Stimulated activated CD4-positive, alpha-beta T cell treated with anti-CD3 and anti-CD28 coated beads, Interleukin-1b, Interleukin-23, amount 100 ng/mL, for 24 hours (primary cell): ENCODE measurements around the gene BRK1.
"Not testable (repeated sequence)": the region's sequence is repeated elsewhere in the genome, so short reads cannot be mapped to it uniquely, and the experiment has no call there.

Experiments used
- DNase-seq, 4 experiments: peaks; one replicate each; pipeline ENCODE4 v3.0.0-alpha.2; 2020; ENCODE audit warnings: low read depth in 4 of 4, low spot score in 1 of 4

Gene BRK1

GRCh38 chr3:10142707-10143560 lies 27.5 kb downstream of the BRK1 start:
- DNase-seq: no peak

DNA sequence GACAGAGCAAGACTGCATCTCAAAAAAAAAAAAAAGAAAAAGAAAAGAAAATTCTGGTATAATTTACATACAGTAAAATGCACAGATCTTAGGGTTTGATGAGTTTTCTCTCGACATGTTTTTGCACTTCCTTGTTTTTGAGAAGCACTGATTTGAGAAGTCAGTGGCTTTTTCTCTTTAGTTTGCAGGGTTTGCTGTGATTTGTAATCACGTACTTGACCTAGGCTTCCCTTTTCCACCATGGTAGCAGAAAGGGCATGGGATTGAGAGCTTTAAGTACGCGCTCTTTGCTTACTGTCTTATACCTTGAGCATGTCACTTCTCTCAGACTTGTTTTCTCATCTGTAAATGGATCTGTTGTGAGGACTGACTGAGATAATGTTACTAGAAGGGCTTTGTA lies 30.2 kb downstream of the BRK1 start:
- DNase-seq: no peak

DNA sequence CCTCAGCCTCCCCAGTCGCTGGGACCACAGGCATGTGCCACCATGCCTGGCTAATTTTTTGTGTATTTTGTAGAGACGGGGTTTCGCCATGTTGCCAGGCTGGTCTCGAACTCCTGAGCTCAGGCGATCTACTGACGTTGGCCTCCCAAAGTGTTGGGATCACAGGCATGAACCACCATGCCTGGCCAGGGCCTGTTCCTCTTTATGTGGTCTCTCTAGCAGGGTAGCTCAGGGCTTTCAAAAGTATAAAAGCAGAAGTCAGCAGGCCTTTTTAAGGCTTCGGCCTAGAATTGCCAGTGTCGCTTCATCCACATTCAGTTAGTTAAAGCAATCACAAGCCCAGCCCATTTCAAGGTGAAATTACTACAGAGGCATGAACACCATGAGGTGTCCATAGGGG lies 33.8 kb downstream of the BRK1 start:
- no peak for DNase-seq

- DNase-seq: no peak
These were observed 35.5 kb downstream of the BRK1 start for GRCh38 chr3:10150987-10151386.

DNA sequence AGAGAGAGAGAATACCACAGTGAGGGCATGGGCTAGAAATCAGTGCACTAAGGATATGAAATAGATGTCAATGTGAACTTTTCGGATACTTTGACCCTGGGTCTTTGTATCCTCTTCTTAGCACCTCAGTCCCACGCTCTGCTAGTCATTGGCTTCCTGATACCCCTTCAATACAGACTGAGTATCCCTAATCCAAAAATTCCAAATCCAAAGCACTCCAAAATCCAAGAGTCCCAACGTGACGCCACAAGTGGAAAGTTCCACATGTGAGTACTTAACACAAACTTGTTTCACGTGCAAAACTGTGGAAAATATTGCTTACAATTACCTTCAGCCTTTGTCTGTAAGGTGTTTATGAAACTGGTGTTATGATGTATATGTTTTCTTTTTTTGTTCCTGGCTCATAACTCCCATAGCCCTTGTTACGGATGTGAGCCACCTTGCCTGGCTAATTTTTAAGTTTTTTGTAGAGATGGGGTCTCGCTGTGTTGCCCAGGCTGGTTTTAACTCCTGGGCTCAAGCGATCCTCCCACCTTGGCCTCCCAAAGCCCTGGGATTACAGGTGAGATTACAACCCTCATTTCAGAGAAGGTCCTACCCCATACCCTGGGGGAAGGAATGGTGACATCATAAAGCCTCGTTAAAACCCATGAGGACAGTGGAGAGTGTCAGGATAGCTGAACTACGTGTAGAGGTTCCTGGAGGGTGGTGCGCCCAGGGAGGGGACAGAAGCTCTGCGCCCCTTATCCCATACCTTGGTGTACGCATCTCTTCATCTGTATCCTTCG lies 39.1 kb downstream of the BRK1 start:
- DNase-seq: no peak

GRCh38 chr3:10155123-10155472 lies 39.6 kb downstream of the BRK1 start:
- no peak for DNase-seq

GRCh38 chr3:10155658-10156057 lies 40.2 kb downstream of the BRK1 start:
- no peak for DNase-seq

GRCh38 chr3:10157031-10157430 lies 41.6 kb downstream of the BRK1 start:
- DNase-seq: no peak

- not testable (repeated sequence) for DNase-seq
These were observed 43.1 kb downstream of the BRK1 start for GRCh38 chr3:10158555-10158954.

GRCh38 chr3:10160346-10160745 lies 44.9 kb downstream of the BRK1 start:
- no peak for DNase-seq

GRCh38 chr3:10160925-10161324 lies 45.5 kb downstream of the BRK1 start:
- DNase-seq: no peak

- no peak for DNase-seq
These were observed 46.7 kb downstream of the BRK1 start for GRCh38 chr3:10162185-10162584.

- DNase-seq: not testable (repeated sequence)
These were observed 48.7 kb downstream of the BRK1 start for GRCh38 chr3:10164201-10164545.

DNA sequence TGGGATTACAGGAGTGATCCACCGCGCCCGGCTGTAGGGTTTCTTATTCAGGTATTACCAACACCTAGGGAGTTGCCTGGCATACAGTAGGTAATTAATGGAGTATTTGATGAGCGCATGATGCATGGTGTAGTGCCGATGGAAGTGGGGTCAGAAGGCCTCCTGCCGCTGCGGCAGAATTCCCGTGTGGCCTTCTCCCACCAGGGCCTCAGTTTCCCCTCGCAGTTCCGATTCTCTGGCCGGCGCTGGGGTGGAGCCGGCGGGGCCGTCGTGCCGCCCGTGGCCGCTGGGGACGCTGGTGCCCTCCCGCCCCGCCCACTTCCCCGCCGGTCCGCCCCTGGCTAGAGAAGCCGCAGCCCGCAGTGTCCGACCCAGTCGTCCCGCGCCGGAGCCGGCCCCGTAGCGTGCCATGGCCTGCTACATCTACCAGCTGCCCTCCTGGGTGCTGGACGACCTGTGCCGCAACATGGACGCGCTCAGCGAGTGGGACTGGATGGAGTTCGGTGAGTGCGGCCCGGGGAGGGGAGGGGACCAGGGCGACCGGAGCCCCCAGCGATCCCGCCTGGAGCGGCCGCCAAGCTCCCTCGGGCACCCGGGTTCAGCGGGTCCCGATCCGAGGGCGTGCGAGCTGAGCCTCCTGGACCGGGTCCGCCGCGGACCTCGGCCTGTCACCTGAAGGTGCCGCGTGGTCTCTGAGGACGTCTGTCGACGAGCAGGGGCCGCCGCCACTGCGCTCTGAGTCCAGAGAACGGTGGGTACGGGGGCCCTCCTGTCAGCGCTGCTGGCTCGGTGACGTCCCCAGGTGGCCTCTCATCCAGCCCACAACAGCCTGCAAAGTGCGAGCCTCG lies 49.3 kb downstream of the BRK1 start, which contains the start of gene IRAK2:
Gene IRAK2 (plus strand): TSS at position 374 of the 848 bp plus-strand sequence. CDS start 36 bp downstream, at position 410.
- peak; percentile 28 to 49 (median 42) for DNase-seq

GRCh38 chr3:10166213-10166604 lies 50.7 kb downstream of the BRK1 start:
- no peak for DNase-seq

DNA sequence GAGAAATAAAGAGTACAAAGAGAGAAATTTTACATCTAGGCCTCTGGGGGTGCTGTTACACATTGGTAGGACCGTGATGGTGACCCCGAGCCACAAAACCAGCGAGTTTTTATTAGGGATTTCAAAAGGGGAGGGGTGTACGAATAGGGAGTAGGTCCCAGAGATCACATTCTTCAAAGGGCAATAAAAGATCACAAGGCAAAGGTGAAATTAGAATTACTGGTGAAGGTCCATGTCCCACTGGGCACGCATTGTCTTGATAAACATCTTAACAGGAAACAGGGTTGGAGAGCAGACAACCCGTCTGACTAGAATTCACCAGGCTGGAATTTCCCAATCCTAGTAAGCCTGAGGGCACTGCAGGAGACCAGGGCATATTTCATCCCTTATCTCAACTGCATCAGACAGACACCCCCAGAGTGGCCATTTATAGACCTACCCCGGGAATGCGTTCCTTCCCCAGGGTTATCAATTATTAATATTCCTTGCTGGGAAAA lies 53.6 kb downstream of the BRK1 start:
- no peak for DNase-seq

- DNase-seq: no peak
These were observed 55.5 kb downstream of the BRK1 start for GRCh38 chr3:10170915-10171478.

GRCh38 chr3:10173095-10173925 lies 57.8 kb downstream of the BRK1 start:
- DNase-seq: no peak

DNA sequence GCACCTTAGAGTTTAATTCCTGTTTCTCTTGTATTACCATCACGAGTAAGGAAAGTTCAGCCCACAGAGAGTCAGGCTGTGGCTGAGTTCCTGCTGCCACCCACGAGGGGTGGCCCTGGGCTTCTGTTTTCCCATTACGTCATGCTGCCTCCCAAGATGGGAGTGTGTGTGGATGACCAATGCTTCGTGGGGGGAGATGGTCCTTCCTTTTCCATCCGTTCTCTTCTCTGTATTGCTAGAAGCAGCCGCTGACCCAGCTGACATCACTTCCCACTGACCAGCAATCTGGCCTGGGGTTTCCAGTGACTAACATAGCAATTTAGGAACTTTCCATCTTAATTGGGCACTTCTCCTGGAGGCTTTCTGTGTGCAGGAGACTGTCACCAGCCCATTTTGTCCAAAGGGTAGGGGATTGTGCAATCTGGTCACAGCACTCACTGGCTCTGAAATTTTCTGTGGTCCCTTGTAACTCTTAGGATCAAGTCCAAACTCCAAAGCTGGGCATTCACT lies 58.5 kb downstream of the BRK1 start:
- DNase-seq: no peak

GRCh38 chr3:10175334-10175733 lies 59.9 kb downstream of the BRK1 start:
- not testable (repeated sequence) for DNase-seq
